HUDEP-2 (cell line): ENCODE measurements around the gene AHRR.
"Not testable (repeated sequence)": the region's sequence is repeated elsewhere in the genome, so short reads cannot be mapped to it uniquely, and the experiment has no call there.

ENCODE experiments used
- DNase-seq, 76 experiments: peaks; one replicate each; lab custom pipeline; 2025; ENCODE audit not compliant: unreplicated experiment in 76 of 76; lab: John Stamatoyannopoulos, UW

AHRR gene

DNA sequence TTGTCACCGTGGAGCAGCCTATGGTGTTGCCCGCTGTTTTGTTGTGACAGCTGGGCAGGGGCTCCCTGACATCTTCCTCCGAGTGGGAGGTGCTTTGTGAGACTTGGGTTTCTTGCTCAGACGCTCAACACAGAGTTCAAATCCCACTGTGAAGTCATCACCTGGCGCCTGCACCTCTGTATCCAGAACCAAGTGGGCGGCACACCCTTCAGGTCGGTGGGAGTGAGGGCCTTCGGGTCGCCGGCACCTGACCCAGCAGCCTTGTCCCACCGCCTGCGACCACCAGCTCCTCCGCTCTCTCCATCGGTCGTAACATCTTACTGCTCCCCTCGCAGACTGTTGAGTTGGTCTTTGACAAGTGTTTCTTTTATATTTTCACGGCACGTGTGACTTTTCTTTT is 83.9 kb downstream of the AHRR start:
- DNase-seq, result no peak

DNA sequence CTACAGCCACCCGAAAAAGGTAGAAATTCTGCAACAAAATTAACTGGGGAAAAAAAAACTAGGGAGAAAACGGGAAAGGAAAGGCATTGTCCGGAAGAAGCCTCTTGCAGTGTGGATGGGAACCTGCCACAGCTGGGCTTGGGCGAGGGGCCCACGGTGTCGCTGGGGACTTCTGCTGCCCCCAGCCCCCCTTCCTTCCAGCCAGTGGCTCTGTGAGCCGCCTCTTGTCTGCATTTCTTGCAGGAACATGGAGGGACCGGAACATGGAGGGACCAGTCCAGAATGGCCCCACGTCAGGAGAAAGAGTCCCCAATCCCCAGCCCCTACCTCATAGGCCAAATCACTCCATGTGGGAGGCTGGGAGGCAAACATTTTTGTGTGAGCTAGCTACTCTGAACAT is 84.5 kb downstream of the AHRR start:
- no peak for DNase-seq

GRCh38 chr5:407051-407450 is 85.5 kb downstream of the AHRR start:
- DNase-seq, result no peak

DNA sequence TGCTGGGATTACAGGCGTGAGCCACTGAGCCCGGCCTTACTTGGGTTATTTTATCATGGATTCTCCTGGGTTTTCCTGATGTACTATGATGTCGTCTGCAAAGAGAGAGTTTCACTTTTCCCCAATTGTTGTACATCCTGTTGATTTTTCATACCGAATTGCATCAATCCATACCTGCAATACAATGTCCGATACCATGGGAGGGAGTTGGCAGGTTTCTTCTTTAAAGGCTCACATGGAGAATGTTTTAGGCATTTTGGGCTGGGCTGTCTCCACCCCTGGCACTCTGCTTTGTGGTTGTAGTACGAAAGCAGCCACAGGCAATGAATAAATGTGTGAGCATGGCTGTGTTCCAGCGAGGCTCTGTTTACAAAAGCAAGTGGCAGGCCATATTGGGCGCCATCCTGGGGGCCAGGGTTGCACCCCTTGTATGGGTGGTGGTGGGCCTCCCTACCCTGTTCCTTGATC is 86.3 kb downstream of the AHRR start:
- DNase-seq, result no peak

DNA sequence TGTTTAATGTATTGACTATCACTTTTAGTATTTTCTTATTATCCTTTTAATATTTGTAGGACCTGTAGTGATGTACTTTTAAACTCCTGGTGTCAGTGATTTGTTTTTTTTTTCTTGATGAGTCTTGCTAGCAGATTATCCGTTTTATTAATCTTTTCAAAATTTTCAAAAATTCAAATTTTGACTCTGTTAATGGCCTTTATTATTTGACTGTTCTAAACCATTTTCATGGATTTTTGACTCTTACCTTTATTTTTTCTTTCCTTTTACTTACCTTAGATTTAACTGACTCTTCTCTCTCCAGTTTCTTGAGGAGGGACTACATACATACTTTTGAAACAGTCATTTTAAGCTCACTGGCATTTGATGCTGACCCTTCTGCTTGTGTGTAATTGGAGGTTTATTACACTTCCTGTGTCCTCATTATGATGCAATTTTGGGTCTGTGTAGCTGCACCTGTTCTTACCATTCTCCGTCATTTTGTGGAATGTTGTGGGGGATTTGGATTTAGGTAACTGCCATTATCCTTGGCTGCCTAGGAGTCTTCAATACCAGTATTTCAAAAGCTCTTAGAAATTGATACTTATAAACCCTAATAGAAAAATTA is 89.5 kb downstream of the AHRR start:
- DNase-seq, result no peak

- DNase-seq, result no peak
Observed at GRCh38 chr5:411728-412127, 90.2 kb downstream of the AHRR start.

DNA sequence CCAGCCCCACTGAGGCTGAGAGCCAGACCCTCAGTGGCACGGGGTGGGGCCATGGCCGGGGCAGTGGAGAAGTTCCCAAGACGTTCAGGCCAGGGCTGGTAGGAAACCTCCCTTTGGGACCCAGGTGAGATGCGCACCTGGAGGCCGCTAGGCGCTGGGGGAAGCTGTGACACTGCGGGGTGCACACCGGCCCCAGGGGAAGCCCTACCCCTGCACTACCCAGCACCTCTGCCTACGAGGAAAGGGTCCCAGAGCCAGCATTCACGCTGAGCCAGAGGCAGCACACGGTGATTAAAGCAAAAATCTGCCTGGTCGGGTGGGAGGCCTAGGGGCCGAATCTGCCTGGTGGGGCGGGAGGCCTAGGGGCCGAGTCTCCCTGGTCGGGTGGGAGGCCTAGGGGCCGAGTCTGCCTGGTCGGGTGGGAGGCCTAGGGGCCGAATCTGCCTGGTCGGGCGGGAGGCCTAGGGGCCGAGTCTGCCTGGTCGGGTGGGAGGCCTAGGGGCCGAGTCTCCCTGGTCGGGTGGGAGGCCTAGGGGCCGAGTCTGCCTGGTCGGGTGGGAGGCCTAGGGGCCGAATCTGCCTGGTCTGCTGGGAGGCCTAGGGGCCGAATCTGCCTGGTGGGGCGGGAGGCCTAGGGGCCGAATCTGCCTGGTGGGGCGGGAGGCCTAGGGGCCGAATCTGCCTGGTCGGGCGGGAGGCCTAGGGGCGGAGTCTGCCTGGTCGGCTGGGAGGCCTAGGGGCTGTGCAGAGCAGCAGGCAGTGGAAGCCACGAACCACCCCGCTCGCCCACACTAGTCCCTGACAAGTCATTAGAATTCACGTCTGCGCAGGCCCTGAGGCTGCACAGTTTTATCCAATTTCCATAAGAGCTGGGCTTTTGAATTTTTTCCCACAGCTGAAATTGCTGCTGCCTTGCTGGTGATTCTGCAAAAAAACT is 93.7 kb downstream of the AHRR start:
- DNase-seq, result not testable (repeated sequence)

DNA sequence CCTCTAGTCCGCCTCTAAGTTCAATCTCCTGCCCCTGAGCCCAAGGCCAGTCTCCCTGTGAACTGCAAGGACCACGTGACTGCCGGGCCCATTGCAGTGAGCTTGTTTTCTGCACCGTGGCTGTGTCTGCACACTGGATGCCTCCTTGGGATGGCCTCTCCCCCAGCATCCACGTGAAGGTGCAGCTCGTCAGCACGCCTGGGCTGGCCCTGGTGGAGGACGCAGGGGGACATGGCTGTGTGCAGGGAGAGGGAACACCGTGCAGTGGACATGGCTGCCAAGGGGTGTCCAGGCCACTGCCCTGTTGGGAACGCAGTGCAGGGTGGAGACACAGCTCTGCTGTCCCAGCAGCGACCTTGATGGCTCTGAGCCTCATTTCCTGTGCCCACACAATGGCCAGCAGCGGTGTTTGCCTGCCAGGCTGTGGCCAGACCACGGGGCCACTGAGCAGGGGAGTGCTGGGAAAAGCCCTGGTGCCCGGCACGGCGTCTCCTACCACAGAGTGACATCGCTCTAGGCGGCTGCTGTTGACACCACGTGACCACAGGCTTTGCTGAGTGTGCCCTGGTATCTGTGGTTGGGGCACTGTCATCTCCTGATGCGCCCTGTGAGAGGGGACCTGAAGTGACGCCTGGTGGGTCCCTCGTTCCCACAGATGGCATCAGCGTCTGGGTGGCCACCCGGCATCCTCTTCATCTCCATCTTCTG is 94.6 kb downstream of the AHRR start:
- no peak for DNase-seq

- DNase-seq, result no peak
Observed at GRCh38 chr5:416636-416960, 95.1 kb downstream of the AHRR start.

- DNase-seq, result no peak
Observed at GRCh38 chr5:417301-418161, 96.0 kb downstream of the AHRR start.

DNA sequence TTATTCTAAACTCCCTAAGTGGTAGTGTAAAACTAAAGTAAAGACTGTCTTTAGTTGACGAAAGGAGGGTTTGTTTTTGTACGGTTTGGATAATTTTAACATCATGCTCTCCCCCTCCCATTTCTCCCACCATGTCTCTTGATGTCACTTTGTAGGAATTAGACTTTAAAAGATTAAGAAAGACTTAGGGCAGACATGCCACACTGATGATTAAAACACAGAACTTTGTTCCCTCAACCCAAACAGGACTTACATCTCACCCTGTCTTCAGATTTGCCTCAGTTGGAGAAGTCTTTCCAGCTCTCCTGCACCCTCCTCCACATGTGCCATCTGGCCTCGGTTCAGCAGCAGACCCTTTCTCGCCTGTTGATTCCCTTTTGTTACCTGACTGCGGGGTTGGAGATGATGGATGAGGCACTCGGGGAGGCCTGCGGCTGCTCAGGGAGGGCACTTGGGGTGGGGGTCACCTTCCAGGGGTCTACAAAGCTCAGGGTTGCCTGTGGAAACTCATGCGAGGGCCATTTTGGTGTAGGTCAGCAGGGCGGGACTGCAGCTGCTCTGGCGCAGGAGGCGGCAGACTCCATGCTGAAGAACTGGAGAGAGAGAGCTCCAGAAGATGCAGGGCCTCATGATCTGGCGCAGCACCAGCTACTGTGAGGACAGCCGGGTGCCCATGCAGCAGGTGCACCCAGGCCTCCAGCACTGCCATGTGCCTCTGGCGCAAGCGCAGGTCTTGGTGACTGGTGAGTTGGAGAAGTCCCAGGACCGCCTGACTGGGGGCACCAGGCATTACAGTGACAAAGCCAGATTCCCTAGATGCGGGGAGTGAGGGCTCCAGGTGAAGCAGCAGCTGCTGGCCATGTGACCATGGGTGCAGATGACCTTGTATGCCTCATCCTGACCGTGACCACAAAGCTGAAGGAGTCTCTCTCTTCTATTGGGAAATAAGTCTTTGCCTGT is 96.9 kb downstream of the AHRR start:
- no peak for DNase-seq

DNA sequence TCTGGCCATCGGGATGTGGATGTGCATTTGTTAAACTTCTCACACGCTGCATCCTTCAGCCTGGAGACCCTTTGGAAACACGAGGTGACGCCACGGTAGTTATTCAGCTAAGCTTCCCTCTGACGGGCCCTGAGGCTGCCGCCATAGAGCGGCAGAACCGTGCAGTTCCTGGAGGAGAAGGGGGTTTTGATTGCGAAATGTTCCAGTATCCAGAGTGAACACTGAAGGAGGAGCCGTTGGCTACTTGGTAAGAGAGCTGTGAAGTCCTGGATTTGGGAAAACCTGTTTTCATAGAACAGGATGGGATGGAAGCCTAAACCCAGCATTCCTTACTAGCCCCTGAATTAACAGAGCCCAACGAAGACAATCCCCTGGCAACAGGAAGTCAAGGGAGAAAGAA is 98.5 kb downstream of the AHRR start:
- DNase-seq, result no peak

- no peak for DNase-seq
Observed at GRCh38 chr5:420632-421286, 99.2 kb downstream of the AHRR start.

DNA sequence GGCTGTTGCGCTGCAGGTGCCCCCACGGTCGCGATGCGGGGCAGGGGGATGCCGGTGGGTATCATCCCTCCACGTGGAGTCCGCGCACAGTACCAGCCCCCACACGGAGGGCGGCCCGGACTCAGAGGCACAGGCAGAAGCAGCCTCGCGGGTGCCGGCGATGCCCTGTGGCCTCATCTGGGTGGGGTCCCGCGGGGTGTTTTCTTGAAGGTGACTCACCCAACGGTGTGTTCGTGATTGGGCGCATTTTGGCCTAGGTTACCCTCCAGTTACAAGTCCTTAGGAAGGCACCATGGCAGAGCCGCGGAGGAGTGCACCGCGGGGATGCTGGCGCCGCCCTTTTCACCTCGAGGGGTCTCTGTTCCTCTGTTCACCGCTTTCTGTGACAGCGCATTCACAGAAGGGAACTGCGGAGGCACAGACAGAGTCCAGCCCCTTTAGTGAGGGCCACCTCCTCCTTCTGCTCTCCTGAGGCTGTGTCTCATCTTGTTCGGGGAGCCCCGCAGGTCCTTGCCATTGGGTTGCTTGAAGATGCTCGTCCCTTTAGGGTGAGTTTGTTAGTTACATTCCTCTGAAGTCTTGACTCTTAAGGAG is 99.9 kb downstream of the AHRR start:
- DNase-seq, result no peak

GRCh38 chr5:421901-422300 is 100.4 kb downstream of the AHRR start:
- no peak for DNase-seq

GRCh38 chr5:422323-423232 is 101.1 kb downstream of the AHRR start:
- no peak for DNase-seq

GRCh38 chr5:423233-423565 is 101.7 kb downstream of the AHRR start:
- no peak for DNase-seq
